Glomerular endothelial cell (primary cell): ENCODE results near the gene MARK1. TPM values are rescaled to one million over a fixed set of nuclear protein-coding genes. Genes with fewer than 3 reads are reported as not detected.
"Not testable (repeated sequence)": the region's sequence is repeated elsewhere in the genome, so short reads cannot be mapped to it uniquely, and the experiment has no call there.

Source experiments
- DNase-seq: peaks from one replicate; pipeline ENCODE4 v3.0.0-alpha.2; 2011; ENCODE audit warnings: low read depth, low spot score; ENCODE audit errors: extremely low read depth
- total RNA-seq: library from RNA; depleted of rRNA; stranded (reverse); fragments of >200 nt; gene quantifications from 2 replicates; pipeline ENCODE4 v1.2.3, GENCODE V29; 2015

MARK1 gene
- total RNA-seq, 1 donor from 2014 or later, result 2.6 TPM

- not testable (repeated sequence) for DNase-seq
These were observed 77.7 kb downstream of the MARK1 start for GRCh38 chr1:220605651-220606050.

- DNase-seq, result not testable (repeated sequence)
These were observed 83.2 kb downstream of the MARK1 start for GRCh38 chr1:220611100-220611499.

GRCh38 chr1:220616836-220617235 lies 88.9 kb downstream of the MARK1 start:
- no peak for DNase-seq

- DNase-seq, result no peak
These were observed 100.5 kb downstream of the MARK1 start for GRCh38 chr1:220628431-220628830.

- no peak for DNase-seq
These were observed 103.4 kb downstream of the MARK1 start for GRCh38 chr1:220631238-220631815.

GRCh38 chr1:220637759-220638158 lies 109.8 kb downstream of the MARK1 start:
- no peak for DNase-seq

GRCh38 chr1:220642285-220642684 lies 114.3 kb downstream of the MARK1 start:
- DNase-seq, result no peak

GRCh38 chr1:220652995-220653394 lies 125.1 kb downstream of the MARK1 start:
- no peak for DNase-seq

GRCh38 chr1:220655509-220655908 lies 127.6 kb downstream of the MARK1 start:
- DNase-seq, result no peak

GRCh38 chr1:220655961-220656740 lies 128.2 kb downstream of the MARK1 start:
- DNase-seq, result no peak

GRCh38 chr1:220666349-220666748 lies 138.4 kb downstream of the MARK1 start:
- DNase-seq, result no peak

GRCh38 chr1:220669005-220669404 lies 141.1 kb downstream of the MARK1 start:
- DNase-seq, result no peak

- no peak for DNase-seq
These were observed 142.4 kb downstream of the MARK1 start for GRCh38 chr1:220670365-220670764.

GRCh38 chr1:220673921-220674320 lies 146.0 kb downstream of the MARK1 start:
- no peak for DNase-seq

- no peak for DNase-seq
These were observed 149.3 kb downstream of the MARK1 start for GRCh38 chr1:220677251-220677650.

GRCh38 chr1:220680085-220680687 lies 152.2 kb downstream of the MARK1 start:
- DNase-seq, result no peak

- DNase-seq, result no peak
These were observed 153.4 kb downstream of the MARK1 start for GRCh38 chr1:220681220-220681880.

- no peak for DNase-seq
These were observed 155.1 kb downstream of the MARK1 start for GRCh38 chr1:220682901-220683576.

GRCh38 chr1:220683716-220684115 lies 155.8 kb downstream of the MARK1 start:
- DNase-seq, result not testable (repeated sequence)

- no peak for DNase-seq
These were observed 157.0 kb downstream of the MARK1 start for GRCh38 chr1:220684890-220685289.

GRCh38 chr1:220685879-220686278 lies 157.9 kb downstream of the MARK1 start:
- DNase-seq, result no peak
